Inflammatory macrophage treated with lipopolysaccharide for 4 hours (primary cell): Measurements from ENCODE around the gene DHRS1.

Source experiments
- DNase-seq: peaks from one replicate; pipeline ENCODE4 v3.0.0-alpha.2; 2020

Gene DHRS1

GRCh38 chr14:24327303-24327702, 27.7 kb upstream of the DHRS1 start:
- DNase-seq: no peak

- no peak for DNase-seq
Observed at GRCh38 chr14:24325963-24326362, 26.4 kb upstream of the DHRS1 start.

- no peak for DNase-seq
Observed at GRCh38 chr14:24325041-24325530, 25.5 kb upstream of the DHRS1 start.

- DNase-seq: no peak
Observed at GRCh38 chr14:24324024-24324423, 24.4 kb upstream of the DHRS1 start.

- no peak for DNase-seq
Observed at GRCh38 chr14:24323341-24323740, 23.8 kb upstream of the DHRS1 start.

- DNase-seq: no peak
Observed at GRCh38 chr14:24322672-24323071, 23.1 kb upstream of the DHRS1 start.

- DNase-seq: no peak
Observed at GRCh38 chr14:24321212-24321975, 21.8 kb upstream of the DHRS1 start.

- DNase-seq: peak; percentile 42
Observed at GRCh38 chr14:24317141-24317928, 17.8 kb upstream of the DHRS1 start.

- DNase-seq: no peak
Observed at GRCh38 chr14:24316597-24316950, 17.0 kb upstream of the DHRS1 start.

GRCh38 chr14:24315807-24316596, 16.4 kb upstream of the DHRS1 start:
- no peak for DNase-seq

- DNase-seq: peak; percentile 43
Observed at GRCh38 chr14:24315243-24315806, 15.7 kb upstream of the DHRS1 start.

GRCh38 chr14:24314377-24315193, 15.0 kb upstream of the DHRS1 start:
- no peak for DNase-seq

- peak; percentile 29 for DNase-seq
Observed at GRCh38 chr14:24313913-24314312, 14.3 kb upstream of the DHRS1 start.

- peak; percentile 91 for DNase-seq
Observed at GRCh38 chr14:24312736-24313507, 13.3 kb upstream of the DHRS1 start.

GRCh38 chr14:24311837-24312615, 12.4 kb upstream of the DHRS1 start:
- DNase-seq: peak; percentile 87

GRCh38 chr14:24310646-24311604, 11.3 kb upstream of the DHRS1 start, which contains the start of gene LTB4R:
LTB4R (plus strand) TSS chr14:24311502; CDS start chr14:24315652, 4,150 bp downstream.
- DNase-seq: no peak

GRCh38 chr14:24310265-24310645, 10.7 kb upstream of the DHRS1 start:
- no peak for DNase-seq

GRCh38 chr14:24309538-24310264, 10.1 kb upstream of the DHRS1 start, which contains the start of gene LTB4R2:
LTB4R2 (plus strand) TSS chr14:24310140; CDS start chr14:24310665, 525 bp downstream.
- no peak for DNase-seq
